Skin epidermis (tissue), 12 donors: ENCODE measurements around the gene PDZD2.
"Not testable (repeated sequence)": the region's sequence is repeated elsewhere in the genome, so short reads cannot be mapped to it uniquely, and the experiment has no call there.

Source experiments
- H3K27ac ChIP-seq, 21 experiments: fragments of 200-600 bp; sonication (generic) in 11 of 21; one replicate each; pipeline ENCODE4 v1.5.0; 2020; ENCODE audit warnings: mild to moderate bottlenecking in 3 of 21, inconsistent platforms in 2 of 21, moderate library complexity in 2 of 21
- H3K4me3 ChIP-seq, 7 experiments: fragments of 200-600 bp; sonication (generic) in 2 of 7; one replicate each; pipeline ENCODE4 v1.5.0; 2020; ENCODE audit warnings: inconsistent platforms in 2 of 7, mild to moderate bottlenecking in 2 of 7, moderate library complexity in 1 of 7

The PDZD2 gene

DNA sequence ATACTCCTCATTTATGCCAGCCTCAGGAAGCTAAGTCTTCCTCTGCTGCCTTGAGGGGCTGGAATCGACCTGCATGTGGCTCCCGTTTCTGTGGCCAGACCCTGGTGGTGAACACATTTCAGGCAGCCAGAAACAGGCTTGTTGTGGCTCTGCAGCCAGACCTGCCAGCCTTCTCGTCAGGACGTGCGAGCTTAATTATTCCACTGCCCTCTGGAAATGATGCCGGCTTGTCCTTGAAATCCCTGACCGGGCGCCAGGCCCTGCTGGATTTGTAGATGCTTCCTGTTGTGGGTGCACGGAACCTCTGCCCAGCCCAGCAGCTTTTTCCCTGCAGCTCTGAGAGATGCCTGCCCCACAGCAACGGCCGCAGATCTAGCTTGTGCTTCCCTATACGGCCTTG, 41.6 kb downstream of the PDZD2 start:
- H3K4me3 ChIP-seq: no peak overlapping the region
- no peak overlapping the region for H3K27ac ChIP-seq

DNA sequence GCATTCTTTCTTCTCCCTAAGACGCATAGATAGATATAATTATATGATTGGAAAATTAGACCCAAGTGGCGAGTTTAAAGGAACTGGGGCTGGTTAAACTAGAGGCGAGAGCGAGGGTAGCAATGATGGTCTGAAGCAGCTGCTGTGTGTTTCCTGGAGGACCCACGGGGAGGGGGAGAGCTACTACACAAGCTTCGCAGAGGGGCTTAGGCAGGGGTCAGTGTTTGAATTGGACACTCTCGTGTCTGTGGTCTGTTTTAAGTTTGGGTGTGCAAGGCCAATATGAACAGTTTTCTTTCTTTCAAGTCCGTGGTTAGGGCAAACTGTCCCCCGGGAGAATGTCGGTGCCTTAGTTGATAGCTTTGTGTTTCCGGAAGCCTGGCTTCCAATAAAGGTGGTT, 43.1 kb downstream of the PDZD2 start:
- Histone ChIP-seq H3K27ac (no peak overlapping the region), H3K4me3 (no peak overlapping the region)

DNA sequence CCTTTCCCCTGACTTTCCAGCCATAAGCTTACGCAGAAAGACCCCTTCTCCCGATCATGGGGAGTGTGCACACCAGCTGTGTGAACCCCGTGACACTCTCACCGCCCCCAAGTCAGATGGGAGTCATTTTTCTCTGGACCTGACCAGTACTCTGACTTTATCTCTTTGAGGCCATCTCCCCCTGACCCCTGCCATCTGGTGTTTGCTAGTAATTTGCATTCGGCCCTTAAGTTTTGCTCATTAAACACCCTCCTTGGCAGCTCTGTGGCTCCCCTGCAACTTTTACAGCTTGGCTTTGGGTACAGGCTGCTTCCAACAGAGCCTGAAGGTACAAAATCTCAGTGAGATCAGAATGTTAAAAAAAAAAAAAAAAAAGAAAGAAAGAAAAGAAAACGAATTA, 43.9 kb downstream of the PDZD2 start:
- Histone ChIP-seq H3K4me3 (no peak overlapping the region), H3K27ac (no peak overlapping the region)

DNA sequence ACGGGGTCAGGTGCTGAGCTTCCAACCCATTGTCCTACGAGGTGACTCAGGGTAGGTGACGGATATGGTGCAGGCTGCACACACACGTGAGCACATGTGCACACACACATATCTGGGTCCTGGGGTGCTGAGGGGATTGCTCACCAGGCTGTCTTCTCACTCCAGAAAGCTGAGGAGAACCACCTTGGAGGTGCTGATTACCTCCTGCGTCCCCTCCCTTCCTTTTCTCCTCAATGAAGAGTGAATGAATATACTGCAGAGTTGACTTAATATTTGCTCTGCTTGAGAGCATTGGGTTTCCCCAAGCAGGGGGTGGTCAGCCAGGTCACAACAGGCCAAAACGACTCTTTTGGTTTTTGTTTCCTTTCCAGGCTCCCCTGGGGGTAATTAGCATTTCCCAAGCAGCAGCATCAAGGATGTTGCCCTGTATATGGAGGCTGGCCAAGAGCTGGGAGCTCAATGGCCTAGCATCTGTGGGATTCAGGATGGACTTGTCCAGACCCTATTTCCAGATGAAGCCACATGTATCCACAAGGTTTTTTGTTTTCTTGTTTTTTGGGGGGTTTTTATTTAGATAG, 49.7 kb downstream of the PDZD2 start:
- Histone ChIP-seq H3K27ac (no peak overlapping the region), H3K4me3 (no peak overlapping the region)

DNA sequence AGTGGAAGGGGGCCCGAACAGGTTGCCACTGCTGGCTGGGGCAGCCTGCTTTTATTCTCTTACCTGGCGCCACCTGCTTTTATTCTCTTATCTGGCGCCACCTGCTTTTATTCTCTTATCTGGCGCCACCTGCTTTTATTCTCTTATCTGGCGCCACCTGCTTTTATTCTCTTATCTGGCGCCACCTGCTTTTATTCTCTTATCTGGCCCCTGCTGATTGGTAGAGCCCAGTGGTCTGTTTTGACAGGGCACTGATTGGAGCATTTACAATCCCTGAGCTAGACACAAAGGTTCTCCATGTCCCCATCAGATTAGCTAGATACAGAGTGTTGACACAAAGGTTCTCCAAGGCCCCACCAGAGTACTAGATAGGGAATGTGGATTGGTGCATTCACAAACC, 52.5 kb downstream of the PDZD2 start:
- not testable (repeated sequence) for H3K4me3 ChIP-seq, H3K27ac ChIP-seq

DNA sequence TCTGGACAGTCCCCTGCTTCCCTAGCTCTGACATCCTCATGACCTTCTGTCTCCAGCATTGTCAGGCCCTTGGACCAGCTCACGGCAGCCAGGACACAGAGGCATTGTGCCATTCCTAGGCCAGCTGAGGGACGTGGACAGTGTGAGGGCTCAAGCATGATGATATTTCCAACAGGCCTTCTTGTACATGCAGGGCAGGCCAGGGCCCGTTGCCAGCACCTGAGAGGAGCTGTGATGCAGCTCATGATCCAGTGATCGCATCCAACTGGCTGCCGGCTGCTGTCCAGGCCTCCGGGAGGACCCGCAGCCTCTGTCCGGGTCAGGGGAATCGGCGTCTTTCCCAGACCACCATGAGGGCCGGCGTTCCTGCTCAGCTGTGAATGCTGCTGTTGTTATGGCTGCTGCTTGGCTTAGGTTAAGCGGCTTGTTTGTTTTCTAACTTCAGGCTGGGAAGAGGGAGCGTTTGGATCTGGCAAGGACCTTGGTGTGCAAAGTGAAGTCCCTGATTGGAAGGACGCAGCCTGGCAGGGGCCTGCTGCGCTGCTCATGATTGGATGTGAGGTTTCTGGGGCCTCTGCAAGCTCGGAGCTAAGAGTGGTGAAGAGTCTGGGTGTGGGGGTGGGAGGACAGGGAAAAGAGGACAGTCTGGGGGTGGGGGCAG, 53.8 kb downstream of the PDZD2 start:
- Histone ChIP-seq H3K27ac (no peak overlapping the region), H3K4me3 (no peak overlapping the region)

DNA sequence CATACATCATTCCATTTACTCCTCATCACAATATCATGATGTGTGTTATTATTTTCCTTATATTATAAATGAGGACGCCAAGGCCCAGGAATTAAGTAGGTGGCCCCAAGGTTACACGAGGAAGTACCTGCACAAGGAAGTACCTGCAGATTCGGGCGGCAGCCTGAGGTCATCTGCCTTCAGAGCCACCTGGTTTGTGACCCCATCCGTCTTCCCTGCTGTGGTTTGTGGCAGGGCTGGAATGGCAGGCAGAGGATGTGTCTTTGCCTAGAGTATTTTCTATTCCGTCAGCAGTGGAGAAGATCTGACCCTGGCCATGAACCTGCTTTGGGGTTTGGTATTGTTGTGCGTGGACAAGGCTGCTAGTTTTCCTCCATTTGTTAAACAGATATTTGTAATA, 59.7 kb downstream of the PDZD2 start:
- no peak overlapping the region for H3K4me3 ChIP-seq
- H3K27ac ChIP-seq: no peak overlapping the region

DNA sequence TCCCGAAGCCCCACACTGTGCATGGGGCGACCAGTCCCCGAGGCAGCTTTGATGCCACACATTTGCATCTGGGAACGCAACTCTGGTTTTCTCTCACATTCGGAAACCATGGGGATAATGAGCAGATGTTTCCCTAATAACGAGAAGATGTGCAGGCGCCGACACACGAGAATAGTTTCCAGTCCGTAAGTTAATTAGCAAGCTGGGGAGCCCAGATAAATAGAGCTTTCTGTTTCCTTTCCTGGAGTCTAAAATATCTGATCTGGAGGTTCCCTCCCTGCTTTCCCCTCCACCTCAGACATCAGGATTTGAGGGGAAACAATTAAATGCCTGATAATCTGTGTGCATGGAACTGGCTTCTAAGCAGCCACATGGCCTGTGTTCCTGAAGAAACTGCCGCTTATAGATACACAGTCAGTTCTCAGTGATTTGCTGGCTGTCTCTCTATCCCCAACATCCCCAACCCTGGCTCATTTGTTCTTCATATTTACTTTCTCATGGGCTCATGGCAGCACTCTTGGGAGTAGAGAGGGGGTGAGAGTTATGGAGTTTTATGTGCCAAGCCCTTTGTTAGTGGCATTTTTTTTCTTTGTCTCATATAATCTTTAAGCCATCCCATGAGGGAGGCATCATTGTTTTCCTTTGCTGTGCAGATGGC, 62.8 kb downstream of the PDZD2 start:
- Histone ChIP-seq H3K27ac (peak overlapping the region in 3 of 21 experiments; percentile 2 to 53 (median 16)), H3K4me3 (no peak overlapping the region)

DNA sequence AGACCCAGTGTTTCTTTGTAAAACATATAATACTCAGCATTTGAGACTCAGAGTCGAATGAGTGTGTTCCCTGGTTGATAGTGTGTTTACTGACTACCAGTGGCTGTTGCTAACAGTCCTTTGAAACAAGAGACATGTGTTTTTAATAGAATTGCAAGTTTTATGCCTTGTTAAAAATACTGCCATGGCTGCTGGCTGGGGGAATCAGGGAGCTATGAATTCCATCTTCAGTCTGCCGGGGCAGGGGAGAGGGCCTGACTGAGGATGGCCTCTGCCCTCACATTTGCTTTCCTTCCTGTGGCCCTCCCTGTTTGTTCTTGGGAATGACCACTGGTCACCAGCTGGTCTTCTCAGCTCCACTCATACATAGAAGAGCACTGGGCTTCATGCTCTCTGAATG, 63.8 kb downstream of the PDZD2 start:
- peak overlapping the region in 2 of 21 experiments; percentile 16 to 53 for H3K27ac ChIP-seq
- H3K4me3 ChIP-seq: no peak overlapping the region

DNA sequence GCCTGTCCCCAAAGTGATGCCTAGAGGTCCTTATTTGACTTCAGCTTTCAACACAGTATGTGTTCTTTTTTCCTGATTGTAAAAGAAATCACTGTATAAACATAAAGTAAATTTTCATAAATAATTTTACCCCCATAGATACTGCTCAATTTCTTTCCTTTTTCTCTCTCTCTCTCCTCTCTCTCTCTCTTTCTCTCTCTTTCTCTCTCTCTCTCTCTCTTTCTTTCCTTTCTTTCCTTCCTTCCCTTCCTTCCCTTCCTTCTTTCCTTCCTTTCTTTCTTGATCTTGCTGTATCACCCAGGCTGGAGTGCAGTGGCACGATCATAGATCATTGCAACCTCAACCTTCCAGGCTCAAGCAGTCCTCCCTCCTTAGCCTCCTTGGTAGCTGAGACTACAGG, 64.8 kb downstream of the PDZD2 start:
- Histone ChIP-seq H3K4me3 (no peak overlapping the region), H3K27ac (no peak overlapping the region)

DNA sequence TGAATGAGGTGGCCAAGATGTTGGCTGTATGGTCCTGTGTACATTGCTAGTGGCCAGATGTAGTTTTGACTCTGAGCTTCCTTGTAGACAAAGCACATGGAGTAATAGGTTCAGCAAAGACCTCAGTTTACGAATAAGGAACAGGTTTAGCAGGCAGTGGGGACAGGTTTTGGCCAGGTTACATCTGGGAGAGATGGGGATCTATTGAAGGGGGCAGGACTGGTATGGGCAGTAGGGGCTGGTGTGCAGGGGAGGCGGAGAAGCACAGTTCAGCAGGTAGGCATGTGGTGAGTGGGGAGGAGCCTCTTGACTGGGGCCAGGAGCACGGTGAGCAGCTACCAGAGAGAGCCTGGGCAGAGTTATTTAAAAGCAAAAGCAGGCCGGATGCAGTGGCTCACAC, 67.3 kb downstream of the PDZD2 start:
- no peak overlapping the region for H3K27ac ChIP-seq
- no peak overlapping the region for H3K4me3 ChIP-seq

DNA sequence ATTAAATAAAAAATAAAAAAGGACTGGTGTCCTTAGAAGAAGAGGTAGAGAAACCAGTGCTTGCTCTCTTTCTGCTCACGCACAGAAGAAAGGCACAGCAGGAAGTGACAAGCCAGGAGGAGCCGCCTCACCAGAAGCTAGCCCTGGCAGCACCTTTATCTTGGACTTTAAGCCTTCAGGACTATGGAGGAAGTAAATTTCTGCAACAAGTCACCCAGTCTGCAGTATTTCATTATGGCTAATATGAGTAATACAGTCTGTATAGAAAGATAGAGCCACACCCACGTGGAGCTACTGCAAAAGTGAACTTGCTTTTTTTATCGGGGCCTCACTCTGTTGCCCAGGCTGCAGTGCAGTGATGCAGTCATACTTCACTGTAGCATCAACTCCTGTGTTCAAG, 68.4 kb downstream of the PDZD2 start:
- no peak overlapping the region for H3K27ac ChIP-seq
- no peak overlapping the region for H3K4me3 ChIP-seq

DNA sequence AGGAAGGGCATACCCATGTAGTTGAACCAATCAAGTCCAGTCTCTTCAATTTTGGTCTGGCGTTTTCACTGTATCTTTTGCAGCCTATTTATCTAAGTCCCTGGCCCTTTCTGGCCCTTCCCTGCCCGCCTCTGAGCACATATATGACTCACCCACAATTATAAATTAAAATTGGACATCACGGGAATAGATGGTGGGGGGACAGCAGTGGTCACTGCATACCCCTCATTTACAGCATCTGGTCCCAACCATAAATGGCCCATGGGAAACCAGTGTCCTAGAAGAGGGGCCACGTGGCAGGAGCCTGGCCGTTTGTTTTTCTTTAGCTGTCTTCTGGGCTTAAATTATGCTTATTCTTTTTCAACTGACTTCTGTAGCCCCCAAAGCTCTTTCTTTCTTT, 69.2 kb downstream of the PDZD2 start:
- Histone ChIP-seq H3K27ac (no peak overlapping the region), H3K4me3 (no peak overlapping the region)

DNA sequence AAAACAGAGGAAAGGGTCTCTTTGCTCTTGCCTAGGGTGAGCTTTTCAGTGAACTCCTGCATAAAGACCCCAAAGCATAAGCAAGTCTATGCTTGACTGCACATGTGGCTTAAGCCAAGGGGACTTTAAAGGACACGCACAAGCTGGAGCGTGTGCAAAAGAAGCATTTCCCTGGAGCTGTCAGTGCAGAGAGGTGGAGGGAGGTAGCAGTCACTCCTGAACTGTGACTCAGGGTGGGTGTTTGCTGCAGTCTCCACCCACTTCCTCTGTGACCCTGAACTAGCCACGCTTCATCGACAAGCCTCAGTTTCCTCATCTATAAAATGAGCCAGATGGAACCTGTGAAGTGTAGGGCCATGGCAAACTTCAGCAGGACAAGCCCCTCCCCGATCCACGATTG, 72.4 kb downstream of the PDZD2 start:
- no peak overlapping the region for H3K27ac ChIP-seq
- H3K4me3 ChIP-seq: no peak overlapping the region

DNA sequence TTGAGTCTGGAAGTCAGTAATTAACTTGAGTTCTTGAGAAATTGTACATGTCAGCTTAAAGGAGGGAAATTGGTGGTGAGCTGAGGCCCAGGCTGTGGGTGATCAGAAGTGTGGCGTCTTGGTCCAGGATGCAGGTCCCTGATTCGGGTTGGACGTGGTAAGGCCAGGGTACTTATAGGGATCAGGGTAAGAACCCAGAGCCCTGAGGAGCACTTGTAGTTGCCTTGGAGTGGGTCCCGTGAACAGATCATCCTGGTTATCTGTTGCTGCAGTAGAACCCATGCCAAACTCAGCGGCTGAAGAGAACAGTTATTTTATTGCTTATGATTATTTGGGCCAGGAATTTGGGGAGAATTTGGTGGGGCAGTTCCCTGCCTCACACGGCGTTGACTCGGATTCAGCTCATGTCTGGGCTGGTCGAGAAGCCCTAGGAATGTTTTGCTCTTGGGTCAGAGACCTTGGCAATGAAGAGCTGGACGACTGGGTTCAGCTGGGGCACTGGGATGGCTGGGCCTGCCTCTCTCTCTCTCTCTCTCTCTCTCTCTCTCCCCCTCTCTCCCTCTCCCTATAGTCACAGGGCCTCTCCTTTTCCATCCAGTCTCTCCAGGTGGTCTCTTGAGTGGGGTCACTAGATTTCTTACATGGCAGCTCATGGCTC, 73.1 kb downstream of the PDZD2 start:
- H3K4me3 ChIP-seq: no peak overlapping the region
- H3K27ac ChIP-seq: no peak overlapping the region

DNA sequence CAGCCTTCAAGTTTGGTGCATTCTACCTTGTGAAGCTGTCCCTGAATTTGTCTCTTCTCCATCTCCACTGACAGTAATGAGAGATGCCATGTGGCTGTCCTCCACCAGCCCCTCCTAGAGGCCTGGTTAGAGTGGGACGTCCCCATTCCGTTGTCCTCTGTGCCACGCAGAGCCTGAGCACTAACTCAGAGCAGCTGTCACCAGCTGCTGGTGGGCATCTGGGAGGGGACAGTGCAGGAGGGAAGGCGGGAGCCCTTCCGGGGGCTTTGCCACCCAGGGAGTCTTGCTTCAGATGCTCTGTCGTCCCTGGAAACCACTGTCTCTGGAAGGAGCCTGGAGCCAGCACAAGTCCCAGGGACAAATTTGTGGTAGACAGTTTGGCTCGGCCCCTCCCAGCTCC, 78.6 kb downstream of the PDZD2 start:
- Histone ChIP-seq H3K4me3 (no peak overlapping the region), H3K27ac (no peak overlapping the region)

DNA sequence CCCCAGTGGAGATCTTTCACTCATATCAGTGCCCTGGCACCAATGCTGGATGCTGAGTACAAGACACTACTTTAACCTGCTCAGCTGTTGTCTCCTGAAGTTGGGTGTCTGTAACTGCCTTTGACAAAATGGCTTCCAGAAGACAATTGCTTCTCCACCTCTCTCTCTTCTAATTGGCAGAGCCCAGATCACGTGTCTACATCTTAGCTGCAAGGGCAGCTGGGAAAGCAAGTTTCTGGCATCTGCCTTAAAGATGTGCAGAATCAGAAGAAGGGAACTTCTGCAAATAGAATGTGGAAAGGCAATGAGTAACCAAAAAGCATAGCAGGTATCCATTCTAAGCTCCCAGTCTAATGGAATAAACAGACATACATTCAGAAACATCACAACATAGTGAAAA, 81.1 kb downstream of the PDZD2 start:
- Histone ChIP-seq H3K4me3 (no peak overlapping the region), H3K27ac (no peak overlapping the region)

DNA sequence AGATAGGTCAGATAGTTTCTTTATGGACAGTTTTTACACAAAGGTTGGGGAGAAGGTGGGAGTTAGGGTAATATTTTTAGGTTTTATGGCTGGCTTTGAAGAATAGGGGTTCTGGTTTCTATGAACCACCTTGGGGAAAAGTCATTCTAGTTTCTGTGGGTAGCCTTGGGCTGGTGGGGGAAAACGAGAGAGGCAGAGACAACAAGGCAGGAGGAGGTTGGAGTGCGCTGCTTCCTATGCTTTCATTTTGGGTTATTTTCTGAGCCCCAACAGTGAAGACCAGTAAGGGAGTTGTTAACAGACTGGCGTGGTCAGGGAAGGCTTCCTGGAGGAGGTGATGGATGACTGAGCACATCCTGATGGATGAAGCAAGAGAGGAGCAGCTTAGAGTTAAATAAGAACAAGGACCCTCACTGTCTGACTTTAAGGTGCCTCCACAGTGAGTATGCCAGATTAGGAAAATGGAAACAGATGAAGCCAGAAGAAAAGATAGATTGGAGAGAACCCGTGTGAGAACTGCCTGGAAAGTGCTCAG, 81.9 kb downstream of the PDZD2 start:
- Histone ChIP-seq H3K4me3 (no peak overlapping the region), H3K27ac (no peak overlapping the region)

DNA sequence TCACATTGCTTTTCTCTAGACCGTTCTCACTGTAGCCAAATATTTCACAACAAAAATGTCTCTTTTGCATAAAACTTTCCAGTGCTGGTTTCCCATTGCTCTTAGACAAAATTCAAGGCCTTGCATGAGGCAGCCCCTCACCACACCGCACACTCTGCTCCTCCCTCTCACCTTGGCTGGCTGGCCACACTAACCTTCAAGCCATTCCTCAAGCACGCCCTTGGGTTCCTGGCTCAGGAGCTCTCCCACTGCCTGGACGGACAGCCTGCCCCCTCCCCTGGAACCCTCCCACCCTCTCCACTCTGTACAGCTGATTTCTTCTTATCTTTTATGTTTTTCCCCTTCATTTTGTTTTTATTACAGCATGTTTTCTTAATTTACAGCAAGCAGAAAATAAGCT, 83.2 kb downstream of the PDZD2 start:
- Histone ChIP-seq H3K27ac (no peak overlapping the region), H3K4me3 (no peak overlapping the region)

DNA sequence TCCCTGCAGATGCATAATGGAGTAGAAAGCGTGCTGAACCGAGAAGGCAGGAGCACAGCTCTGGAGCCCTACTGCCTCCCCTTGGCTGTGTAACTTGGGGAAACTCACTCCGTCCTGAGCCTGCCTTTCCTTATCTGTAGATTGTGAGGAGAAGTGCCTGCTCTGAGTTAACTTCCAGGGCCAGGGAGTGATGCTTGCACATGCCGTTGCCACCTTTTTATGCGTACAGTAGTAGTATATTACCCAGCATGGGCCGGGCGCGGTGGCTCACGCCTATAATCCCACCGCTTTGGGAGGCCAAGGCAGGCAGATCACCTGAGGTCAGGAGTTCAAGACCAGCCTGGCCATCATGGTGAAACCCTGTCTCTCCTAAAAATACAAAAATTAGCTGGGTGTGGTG, 87.1 kb downstream of the PDZD2 start:
- H3K4me3 ChIP-seq: no peak overlapping the region

DNA sequence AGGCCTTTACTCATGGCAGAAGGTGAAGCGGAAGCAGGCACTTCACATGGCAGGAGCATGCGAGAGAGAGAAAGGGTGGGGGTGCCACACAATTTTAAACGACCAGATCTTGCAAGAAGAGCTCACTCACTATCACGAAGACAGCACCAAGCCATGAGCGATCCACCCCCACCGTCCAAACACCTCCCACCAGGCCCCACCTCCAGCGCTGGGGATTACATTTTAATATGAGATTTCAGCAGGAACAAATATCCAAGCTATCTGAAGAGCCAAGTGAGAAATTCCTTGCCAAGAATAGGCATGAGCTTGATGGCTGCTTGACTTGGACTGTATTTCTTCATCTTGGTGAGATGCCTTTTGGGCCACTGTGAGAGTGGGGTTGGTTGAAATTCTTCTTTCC, 88.0 kb downstream of the PDZD2 start:
- no peak overlapping the region for H3K4me3 ChIP-seq

More for the DNA sequence above, 87.1 kb downstream of the PDZD2 start:
- H3K27ac ChIP-seq: peak overlapping the region in 1 of 21 experiments; percentile 6

More for the DNA sequence above, 88.0 kb downstream of the PDZD2 start:
- H3K27ac ChIP-seq: no peak overlapping the region
